H54 (cell line): ENCODE data around the gene ZIK1.

Experiments used
- DNase-seq: peaks from one replicate; pipeline ENCODE4 v3.0.0; 2011; ENCODE audit warnings: low spot score, mixed read lengths; ENCODE audit not compliant: insufficient read length
- FAIRE-seq: peaks from 3 replicates; lab custom pipeline; 2011; peaks lifted over from hg19 to GRCh38; lab: Jason Lieb, UNC
- POLR2A ChIP-seq: IDR thresholded peaks from 2 replicates; pipeline ENCODE4 v1.6.1; 2011; ENCODE audit warnings: low read depth, mild to moderate bottlenecking, low read length

ZIK1 gene

GRCh38 chr19:57576661-57577060 is 7.3 kb upstream of the ZIK1 start:
- no peak for DNase-seq
- TF ChIP-seq POLR2A, result no peak
- FAIRE-seq, result no peak

GRCh38 chr19:57578487-57579205 is 5.3 kb upstream of the ZIK1 start, which contains the start of gene ZNF416:
Gene ZNF416, minus strand, starts transcription at chr19:57578911. Its CDS starts 207 bp downstream, at chr19:57578704.
- FAIRE-seq (peak; percentile 62), DNase-seq (peak; percentile 99)
- peak; percentile 55; the same call in 1 of the 2 replicates for TF ChIP-seq POLR2A

GRCh38 chr19:57583104-57583520 is 833 bp upstream of the ZIK1 start:
- DNase-seq (no peak), FAIRE-seq (no peak)
- TF ChIP-seq POLR2A, result no peak

GRCh38 chr19:57587529-57587928 is 3.6 kb downstream of the ZIK1 start:
- peak; percentile 36 for FAIRE-seq
- TF ChIP-seq POLR2A, result no peak
- DNase-seq, result peak; percentile 97

- DNase-seq (no peak), FAIRE-seq (no peak)
- no peak for TF ChIP-seq POLR2A
These were observed 15.4 kb downstream of the ZIK1 start for GRCh38 chr19:57599377-57599760.

- DNase-seq, result peak; percentile 96
- peak; percentile 87 for TF ChIP-seq POLR2A
- peak; percentile 45 for FAIRE-seq
These were observed 15.9 kb downstream of the ZIK1 start, which contains the start of gene ZNF530 for GRCh38 chr19:57599761-57600383. Gene ZNF530, plus strand, starts transcription at chr19:57599885. Its CDS starts 4,461 bp downstream, at chr19:57604346.

- FAIRE-seq (no peak), DNase-seq (no peak)
- no peak for TF ChIP-seq POLR2A
These were observed 23.0 kb downstream of the ZIK1 start for GRCh38 chr19:57606931-57607330.

GRCh38 chr19:57611113-57611512 is 27.2 kb downstream of the ZIK1 start:
- FAIRE-seq (no peak), DNase-seq (no peak)
- no peak for TF ChIP-seq POLR2A

GRCh38 chr19:57613941-57614743 is 30.2 kb downstream of the ZIK1 start, which contains the start of gene ZNF134:
Gene ZNF134, plus strand, starts transcription at chr19:57614242. Its CDS starts 5,227 bp downstream, at chr19:57619469.
- DNase-seq (peak; percentile 98), FAIRE-seq (no peak)
- TF ChIP-seq POLR2A, result peak; percentile 71

GRCh38 chr19:57615346-57615745 is 31.4 kb downstream of the ZIK1 start:
- FAIRE-seq, result no peak
- no peak for TF ChIP-seq POLR2A
- no peak for DNase-seq

GRCh38 chr19:57620673-57621348 is 36.9 kb downstream of the ZIK1 start:
- no peak for TF ChIP-seq POLR2A
- no peak for FAIRE-seq
- DNase-seq, result no peak

- no peak for TF ChIP-seq POLR2A
- no peak for FAIRE-seq
- no peak for DNase-seq
These were observed 39.1 kb downstream of the ZIK1 start for GRCh38 chr19:57623091-57623490.
